ENCODE measurements around the gene HAL.

GRCh38 chr12:96034621-96035282, 38.6 kb upstream of the HAL start:
- no peak for TF ChIP-seq CTCF (IDR thresholded peaks at IDR 0.05; ENCODE audit: poor library complexity)
- TF ChIP-seq EZH2phosphoT487 (IDR thresholded peaks at IDR 0.05; ENCODE audit: low read depth, severe bottlenecking, unreplicated experiment): no peak
- no peak for TF ChIP-seq EZH2 (IDR thresholded peaks at IDR 0.05; ENCODE audit: borderline replicate concordance)
